ACC112 (cell line): ENCODE measurements around the gene CYP27A1.
"Not testable (repeated sequence)": the region's sequence is repeated elsewhere in the genome, so short reads cannot be mapped to it uniquely, and the experiment has no call there.

Experiments used
- H2AFZ ChIP-seq: fragments of 200-600 bp; sonication (generic); one replicate; pipeline ENCODE4 v1.6.0; 2017; ENCODE audit warnings: antibody characterized with exemption, low read length; ENCODE audit not compliant: unreplicated experiment
- H3K27ac ChIP-seq: fragments of 200-600 bp; sonication (generic); 2 replicates; pipeline ENCODE4 v1.5.1; 2014; ENCODE audit warnings: low read depth, mild to moderate bottlenecking, antibody characterized with exemption, low read length, moderate library complexity
- H3K27me3 ChIP-seq: fragments of 200-600 bp; sonication (generic); 2 replicates; pipeline ENCODE4 v1.6.1; 2014; ENCODE audit warnings: mild to moderate bottlenecking, antibody characterized with exemption, low read length, moderate library complexity, mixed read lengths; ENCODE audit not compliant: insufficient read depth
- H3K36me3 ChIP-seq: fragments of 200-600 bp; sonication (generic); 2 replicates; pipeline ENCODE4 v1.6.1; 2016; ENCODE audit warnings: mild to moderate bottlenecking, antibody characterized with exemption, low read length, moderate library complexity, mixed read lengths; ENCODE audit not compliant: insufficient read depth
- H3K4me1 ChIP-seq: fragments of 200-600 bp; sonication (generic); one replicate; pipeline ENCODE4 v1.6.1; 2016; ENCODE audit warnings: low read length, mixed read lengths; ENCODE audit not compliant: insufficient read depth, unreplicated experiment, control insufficient read depth
- H3K4me3 ChIP-seq: fragments of 200-600 bp; sonication (generic); 2 replicates; pipeline ENCODE4 v1.5.1; 2014; ENCODE audit warnings: mild to moderate bottlenecking, low read depth, low read length
- H3K79me2 ChIP-seq: fragments of 200-600 bp; sonication (generic); one replicate; pipeline ENCODE4 v1.6.0; 2016; ENCODE audit warnings: low read length; ENCODE audit not compliant: control insufficient read depth, unreplicated experiment, insufficient read depth

Gene CYP27A1

GRCh38 chr2:218831378-218831990, 49.5 kb downstream of the CYP27A1 start, which contains the start of gene PRKAG3:
Gene PRKAG3, minus strand, starts transcription at chr2:218831803.
- H3K27ac ChIP-seq, result no peak within 1 kb of the TSS
- H3K4me1 ChIP-seq, result peaks cover 14% of the 10 kb centered on the region
- no peak within 1 kb of the TSS for H3K4me3 ChIP-seq
- no peaks in the 10 kb centered on the region for H3K79me2 ChIP-seq
- peaks cover 47% of the 10 kb centered on the region for H3K27me3 ChIP-seq
- H3K36me3 ChIP-seq, result no peaks in the 10 kb centered on the region
- H2AFZ ChIP-seq, result no peak within 1 kb of the TSS

DNA sequence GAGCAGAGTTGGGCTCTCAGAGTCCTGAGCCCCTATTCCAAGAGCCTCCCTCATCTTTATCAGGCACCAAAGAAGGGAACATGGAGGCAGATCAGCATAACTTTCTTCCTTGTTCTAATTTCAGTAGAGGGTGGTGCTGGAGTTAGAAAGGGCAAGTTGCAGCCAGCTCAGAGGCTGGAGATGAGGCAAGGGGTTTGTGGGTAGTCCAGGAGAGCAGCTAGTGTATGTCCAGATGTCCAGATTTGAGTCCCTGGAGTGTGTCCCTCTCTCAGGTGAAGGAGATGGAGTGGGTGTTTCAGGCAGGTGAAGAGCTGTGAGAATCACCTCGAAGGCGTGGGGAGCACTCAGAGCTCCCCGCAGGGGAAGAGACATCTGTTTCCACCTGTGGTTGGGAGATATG, 50.1 kb downstream of the CYP27A1 start:
- no peak overlapping the region for H2AFZ ChIP-seq
- peaks cover 14% of the 10 kb centered on the region for H3K4me1 ChIP-seq
- no peak overlapping the region for H3K4me3 ChIP-seq
- no peaks in the 10 kb centered on the region for H3K36me3 ChIP-seq
- H3K27ac ChIP-seq, result no peak overlapping the region
- peaks cover 52% of the 10 kb centered on the region for H3K27me3 ChIP-seq
- H3K79me2 ChIP-seq, result no peaks in the 10 kb centered on the region

- Histone ChIP-seq H3K27me3 (peaks cover 56% of the 10 kb centered on the region), H3K4me1 (peaks cover 14% of the 10 kb centered on the region), H3K4me3 (no peak overlapping the region), H3K36me3 (no peaks in the 10 kb centered on the region), H3K27ac (no peak overlapping the region), H2AFZ (no peak overlapping the region), H3K79me2 (no peaks in the 10 kb centered on the region)
These were observed 50.6 kb downstream of the CYP27A1 start for GRCh38 chr2:218832520-218832919.

DNA sequence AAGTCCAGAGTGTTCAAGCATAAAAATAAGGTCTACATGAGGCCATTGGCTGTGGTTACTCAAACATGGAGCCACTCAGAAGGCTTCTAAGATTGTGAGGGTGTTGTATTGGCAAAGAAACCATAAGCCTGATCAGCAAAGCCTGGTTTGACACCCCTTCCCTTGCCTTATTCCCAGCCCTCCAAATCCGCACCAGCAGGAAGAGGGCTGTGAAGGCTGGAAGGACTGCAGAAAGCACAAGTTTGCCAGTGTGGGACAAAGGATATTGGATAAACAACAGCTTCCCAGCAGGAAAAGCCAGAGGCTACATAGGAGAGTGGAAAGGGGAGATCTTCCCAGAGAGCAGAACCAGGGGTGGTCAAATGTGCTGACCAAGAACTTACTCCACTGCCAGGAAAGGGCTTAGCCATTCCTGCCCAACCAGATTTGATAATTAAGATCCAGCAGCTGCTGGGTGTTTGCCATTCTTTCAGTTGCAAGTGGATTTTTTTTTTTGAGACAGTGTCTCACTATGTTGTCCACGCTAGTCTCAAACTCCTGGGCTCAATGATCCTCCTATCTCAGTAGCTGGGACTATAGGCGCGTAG, 51.2 kb downstream of the CYP27A1 start:
- peaks cover 61% of the 10 kb centered on the region for H3K27me3 ChIP-seq
- H3K27ac ChIP-seq, result no peak overlapping the region
- no peaks in the 10 kb centered on the region for H3K79me2 ChIP-seq
- no peak overlapping the region for H3K4me3 ChIP-seq
- H3K4me1 ChIP-seq, result peaks cover 14% of the 10 kb centered on the region
- no peaks in the 10 kb centered on the region for H3K36me3 ChIP-seq
- H2AFZ ChIP-seq, result no peak overlapping the region

DNA sequence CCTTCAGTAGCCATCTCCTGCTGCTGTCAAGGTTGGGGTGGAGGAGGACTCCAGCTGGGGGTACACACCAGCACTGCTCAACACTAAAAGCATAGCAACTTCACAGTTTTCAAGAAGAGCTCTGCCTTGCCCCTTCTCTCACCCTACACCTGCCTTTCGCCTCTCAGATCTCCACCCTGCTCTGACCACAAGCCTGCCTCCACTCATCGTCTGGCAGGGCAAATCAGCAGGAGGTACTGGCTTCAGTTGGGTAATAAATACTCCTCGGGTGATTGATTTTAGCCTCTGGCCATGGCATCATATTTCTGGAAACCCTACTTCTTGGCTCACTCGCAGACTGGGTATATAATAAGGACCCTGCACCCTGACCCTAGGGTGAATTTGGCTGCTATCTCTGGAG, 52.7 kb downstream of the CYP27A1 start:
- Histone ChIP-seq H3K4me3 (no peak overlapping the region), H3K36me3 (no peaks in the 10 kb centered on the region), H3K79me2 (no peaks in the 10 kb centered on the region), H3K4me1 (peaks cover 16% of the 10 kb centered on the region), H3K27ac (no peak overlapping the region), H2AFZ (no peak overlapping the region), H3K27me3 (peaks cover 62% of the 10 kb centered on the region)

GRCh38 chr2:218837495-218837894, 55.5 kb downstream of the CYP27A1 start:
- Histone ChIP-seq H3K27me3 (peaks cover 45% of the 10 kb centered on the region), H3K36me3 (no peaks in the 10 kb centered on the region), H3K79me2 (no peaks in the 10 kb centered on the region), H3K4me3 (no peak overlapping the region), H3K4me1 (peaks cover 8% of the 10 kb centered on the region), H3K27ac (no peak overlapping the region), H2AFZ (no peak overlapping the region)

DNA sequence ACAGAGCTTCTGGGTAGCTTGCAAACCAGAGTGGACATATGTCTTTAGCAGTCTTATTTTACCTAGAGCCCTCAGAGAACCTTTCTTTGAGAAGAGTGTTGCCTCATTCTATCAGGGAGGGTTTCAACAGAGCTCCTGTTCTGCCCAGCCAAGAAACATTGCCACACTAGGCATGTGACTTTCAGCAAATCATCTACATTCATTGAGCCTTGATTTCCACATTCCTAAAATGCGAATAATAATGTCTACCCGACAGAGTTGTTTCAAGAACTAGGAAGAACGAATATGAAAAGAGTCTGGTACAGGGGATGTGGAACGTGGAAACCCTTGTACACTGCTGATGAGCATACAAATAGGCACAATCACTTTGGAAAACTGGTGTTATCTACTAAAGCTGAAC, 57.5 kb downstream of the CYP27A1 start:
- H3K4me3 ChIP-seq, result no peak overlapping the region
- no peak overlapping the region for H2AFZ ChIP-seq
- no peaks in the 10 kb centered on the region for H3K79me2 ChIP-seq
- no peaks in the 10 kb centered on the region for H3K36me3 ChIP-seq
- no peak overlapping the region for H3K27ac ChIP-seq
- peaks cover 32% of the 10 kb centered on the region for H3K27me3 ChIP-seq
- H3K4me1 ChIP-seq, result peaks cover 4% of the 10 kb centered on the region

DNA sequence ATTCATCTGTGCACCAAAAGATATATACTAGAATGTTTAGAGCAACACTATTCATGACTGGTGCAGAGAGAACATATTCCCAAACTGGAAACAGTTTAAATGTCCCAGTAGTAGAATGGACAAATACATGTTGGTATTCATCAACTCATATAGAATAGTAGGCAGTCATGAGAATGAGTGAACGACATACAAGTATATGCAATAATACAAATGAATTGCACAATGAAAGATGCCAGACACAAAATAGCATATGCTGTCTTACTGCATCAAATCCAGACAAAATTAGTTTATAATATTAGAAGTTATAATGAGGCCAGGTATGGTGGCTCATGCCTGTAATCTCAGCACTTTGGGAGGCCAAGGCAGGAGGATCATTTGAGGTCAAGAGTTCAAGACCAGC, 57.9 kb downstream of the CYP27A1 start:
- Histone ChIP-seq H3K36me3 (no peaks in the 10 kb centered on the region), H3K4me3 (no peak overlapping the region), H3K4me1 (peaks cover 4% of the 10 kb centered on the region), H3K79me2 (no peaks in the 10 kb centered on the region), H3K27ac (no peak overlapping the region), H3K27me3 (peaks cover 29% of the 10 kb centered on the region), H2AFZ (no peak overlapping the region)

DNA sequence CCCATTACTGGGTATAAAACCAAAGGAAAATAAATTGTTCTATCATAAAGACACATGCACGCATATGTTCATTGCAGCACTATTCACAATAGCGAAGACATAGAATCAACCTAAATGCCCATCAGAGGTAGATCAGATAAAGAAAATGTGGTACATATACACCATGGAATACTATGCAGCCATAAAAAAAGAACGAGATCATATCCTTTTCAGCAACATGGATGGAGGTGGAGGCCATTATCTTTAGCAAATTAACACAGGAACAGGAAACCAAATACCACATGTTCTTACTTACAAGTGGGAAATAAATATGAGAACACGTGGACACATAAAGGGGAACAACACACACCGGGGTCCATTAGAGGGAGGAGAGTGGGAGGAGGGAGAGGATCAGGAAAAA, 62.4 kb downstream of the CYP27A1 start:
- H2AFZ ChIP-seq, H3K79me2 ChIP-seq, H3K36me3 ChIP-seq, H3K27ac ChIP-seq, H3K4me3 ChIP-seq, H3K27me3 ChIP-seq, H3K4me1 ChIP-seq: not testable (repeated sequence)

GRCh38 chr2:218846963-218847362, 65.0 kb downstream of the CYP27A1 start:
- H2AFZ ChIP-seq, H3K27me3 ChIP-seq, H3K36me3 ChIP-seq, H3K4me3 ChIP-seq, H3K27ac ChIP-seq, H3K79me2 ChIP-seq, H3K4me1 ChIP-seq: not testable (repeated sequence)

- Histone ChIP-seq H3K27ac (no peak overlapping the region), H3K27me3 (no peaks in the 10 kb centered on the region; the same call in 1 of the 2 replicates), H3K4me1 (peaks cover 6% of the 10 kb centered on the region)
These were observed 67.8 kb downstream of the CYP27A1 start for GRCh38 chr2:218849721-218850120.

More at GRCh38 chr2:218849721-218850120, 67.8 kb downstream of the CYP27A1 start:
- H3K79me2 ChIP-seq, result no peaks in the 10 kb centered on the region
- H2AFZ ChIP-seq, result no peak overlapping the region
- H3K4me3 ChIP-seq, result no peak overlapping the region
- no peaks in the 10 kb centered on the region for H3K36me3 ChIP-seq
